ENCODE data around the gene NPAS3. TPM values are rescaled to one million over a fixed set of nuclear protein-coding genes. Genes with fewer than 3 reads are reported as not detected.

The NPAS3 gene
- total and polyA plus RNA-seq, 2 of the 8 experiments (the other 6 are each of a cell fraction or from before 2014, with no cell fraction given): 0.11 to 0.60 TPM

DNA sequence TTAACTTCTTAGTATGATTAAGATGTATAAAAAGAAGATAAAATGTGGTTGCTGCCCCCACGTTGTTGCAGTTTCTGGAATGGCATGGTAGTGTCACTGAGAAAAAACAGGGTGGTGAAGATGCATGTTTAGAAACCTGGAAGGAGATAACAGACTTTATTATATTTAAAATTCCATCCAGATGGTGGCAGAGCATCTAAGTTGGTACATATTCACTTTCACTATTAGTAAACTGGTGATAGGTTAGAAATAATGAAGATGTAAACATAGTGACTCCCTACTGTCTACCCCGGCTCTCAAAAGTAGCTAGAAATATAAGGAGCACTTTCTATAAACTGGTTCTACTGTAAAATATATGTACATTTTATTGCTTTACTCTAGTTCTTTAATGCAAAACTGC is 279.3 kb downstream of the NPAS3 start (continued):
- TF ChIP-seq HDAC2 (IDR thresholded peaks at IDR 0.05; ENCODE audit: borderline replicate concordance in 1 of 2, low read depth in 2 of 2, low read length in 2 of 2) (no peak), SP1 (IDR thresholded peaks at IDR 0.05; ENCODE audit: low read depth, low read length) (no peak), ZNF274 (IDR thresholded peaks at IDR 0.05; ENCODE audit: borderline replicate concordance, extremely low read depth, low read length) (no peak), SAP30 (IDR thresholded peaks at IDR 0.05; ENCODE audit: insufficient read depth, insufficient replicate concordance, low read length) (no peak), KDM5A (IDR thresholded peaks at IDR 0.05; ENCODE audit: low read length) (no peak)
- TF ChIP-seq, protein P1, sequence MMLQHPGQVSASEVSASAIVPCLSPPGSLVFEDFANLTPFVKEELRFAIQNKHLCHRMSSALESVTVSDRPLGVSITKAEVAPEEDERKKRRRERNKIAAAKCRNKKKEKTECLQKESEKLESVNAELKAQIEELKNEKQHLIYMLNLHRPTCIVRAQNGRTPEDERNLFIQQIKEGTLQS (IDR thresholded peaks at IDR 0.05; ENCODE audit: insufficient read depth, low read depth, low read length): no peak

Data from H1 (cell line).